ENCODE measurements around the gene SH3BGRL.

DNA sequence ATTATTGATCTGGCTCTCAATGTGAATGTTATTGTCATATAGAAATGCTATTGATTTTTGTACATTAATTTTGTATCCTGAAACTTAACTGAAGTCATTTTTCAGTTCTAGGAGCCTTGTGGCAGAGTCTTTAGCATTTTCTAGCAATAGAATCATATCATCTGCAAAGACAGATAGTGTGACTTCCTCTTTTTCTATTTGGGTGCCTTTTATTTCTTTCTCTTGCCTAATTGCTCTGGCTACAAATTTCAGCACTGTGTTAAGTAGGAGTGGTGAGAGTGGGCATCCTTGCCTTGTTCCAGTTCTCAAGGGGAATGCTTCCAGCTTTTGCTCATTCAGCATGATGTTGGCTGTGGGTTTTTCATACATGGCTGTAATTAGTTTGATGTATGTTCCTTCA lies 102.7 kb downstream of the SH3BGRL start:
- no peak for TF ChIP-seq POLR2A (IDR thresholded peaks at IDR 0.05; ENCODE audit: borderline replicate concordance, extremely low read depth, insufficient read depth, insufficient read length)
- no peak for TF ChIP-seq EZH2 (IDR thresholded peaks at IDR 0.05)
- TF ChIP-seq, protein P1, sequence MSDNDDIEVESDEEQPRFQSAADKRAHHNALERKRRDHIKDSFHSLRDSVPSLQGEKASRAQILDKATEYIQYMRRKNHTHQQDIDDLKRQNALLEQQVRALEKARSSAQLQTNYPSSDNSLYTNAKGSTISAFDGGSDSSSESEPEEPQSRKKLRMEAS (IDR thresholded peaks at IDR 0.05): no peak
- TF ChIP-seq, protein P2, sequence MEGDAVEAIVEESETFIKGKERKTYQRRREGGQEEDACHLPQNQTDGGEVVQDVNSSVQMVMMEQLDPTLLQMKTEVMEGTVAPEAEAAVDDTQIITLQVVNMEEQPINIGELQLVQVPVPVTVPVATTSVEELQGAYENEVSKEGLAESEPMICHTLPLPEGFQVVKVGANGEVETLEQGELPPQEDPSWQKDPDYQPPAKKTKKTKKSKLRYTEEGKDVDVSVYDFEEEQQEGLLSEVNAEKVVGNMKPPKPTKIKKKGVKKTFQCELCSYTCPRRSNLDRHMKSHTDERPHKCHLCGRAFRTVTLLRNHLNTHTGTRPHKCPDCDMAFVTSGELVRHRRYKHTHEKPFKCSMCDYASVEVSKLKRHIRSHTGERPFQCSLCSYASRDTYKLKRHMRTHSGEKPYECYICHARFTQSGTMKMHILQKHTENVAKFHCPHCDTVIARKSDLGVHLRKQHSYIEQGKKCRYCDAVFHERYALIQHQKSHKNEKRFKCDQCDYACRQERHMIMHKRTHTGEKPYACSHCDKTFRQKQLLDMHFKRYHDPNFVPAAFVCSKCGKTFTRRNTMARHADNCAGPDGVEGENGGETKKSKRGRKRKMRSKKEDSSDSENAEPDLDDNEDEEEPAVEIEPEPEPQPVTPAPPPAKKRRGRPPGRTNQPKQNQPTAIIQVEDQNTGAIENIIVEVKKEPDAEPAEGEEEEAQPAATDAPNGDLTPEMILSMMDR (IDR thresholded peaks at IDR 0.05 in 2 of 3, conservative IDR thresholded peaks at IDR 0.05 in 1 of 3; ENCODE audit: borderline replicate concordance in 1 of 3, insufficient read depth in 1 of 3, low read depth in 2 of 3, low read length in 2 of 3): no peak
- TF ChIP-seq SIN3A (IDR thresholded peaks at IDR 0.05; ENCODE audit: low read depth): no peak
- TF ChIP-seq, protein P3, sequence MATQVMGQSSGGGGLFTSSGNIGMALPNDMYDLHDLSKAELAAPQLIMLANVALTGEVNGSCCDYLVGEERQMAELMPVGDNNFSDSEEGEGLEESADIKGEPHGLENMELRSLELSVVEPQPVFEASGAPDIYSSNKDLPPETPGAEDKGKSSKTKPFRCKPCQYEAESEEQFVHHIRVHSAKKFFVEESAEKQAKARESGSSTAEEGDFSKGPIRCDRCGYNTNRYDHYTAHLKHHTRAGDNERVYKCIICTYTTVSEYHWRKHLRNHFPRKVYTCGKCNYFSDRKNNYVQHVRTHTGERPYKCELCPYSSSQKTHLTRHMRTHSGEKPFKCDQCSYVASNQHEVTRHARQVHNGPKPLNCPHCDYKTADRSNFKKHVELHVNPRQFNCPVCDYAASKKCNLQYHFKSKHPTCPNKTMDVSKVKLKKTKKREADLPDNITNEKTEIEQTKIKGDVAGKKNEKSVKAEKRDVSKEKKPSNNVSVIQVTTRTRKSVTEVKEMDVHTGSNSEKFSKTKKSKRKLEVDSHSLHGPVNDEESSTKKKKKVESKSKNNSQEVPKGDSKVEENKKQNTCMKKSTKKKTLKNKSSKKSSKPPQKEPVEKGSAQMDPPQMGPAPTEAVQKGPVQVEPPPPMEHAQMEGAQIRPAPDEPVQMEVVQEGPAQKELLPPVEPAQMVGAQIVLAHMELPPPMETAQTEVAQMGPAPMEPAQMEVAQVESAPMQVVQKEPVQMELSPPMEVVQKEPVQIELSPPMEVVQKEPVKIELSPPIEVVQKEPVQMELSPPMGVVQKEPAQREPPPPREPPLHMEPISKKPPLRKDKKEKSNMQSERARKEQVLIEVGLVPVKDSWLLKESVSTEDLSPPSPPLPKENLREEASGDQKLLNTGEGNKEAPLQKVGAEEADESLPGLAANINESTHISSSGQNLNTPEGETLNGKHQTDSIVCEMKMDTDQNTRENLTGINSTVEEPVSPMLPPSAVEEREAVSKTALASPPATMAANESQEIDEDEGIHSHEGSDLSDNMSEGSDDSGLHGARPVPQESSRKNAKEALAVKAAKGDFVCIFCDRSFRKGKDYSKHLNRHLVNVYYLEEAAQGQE (IDR thresholded peaks at IDR 0.05; ENCODE audit: low read depth): no peak
